ENCODE data around the gene GALNT4.

DNA sequence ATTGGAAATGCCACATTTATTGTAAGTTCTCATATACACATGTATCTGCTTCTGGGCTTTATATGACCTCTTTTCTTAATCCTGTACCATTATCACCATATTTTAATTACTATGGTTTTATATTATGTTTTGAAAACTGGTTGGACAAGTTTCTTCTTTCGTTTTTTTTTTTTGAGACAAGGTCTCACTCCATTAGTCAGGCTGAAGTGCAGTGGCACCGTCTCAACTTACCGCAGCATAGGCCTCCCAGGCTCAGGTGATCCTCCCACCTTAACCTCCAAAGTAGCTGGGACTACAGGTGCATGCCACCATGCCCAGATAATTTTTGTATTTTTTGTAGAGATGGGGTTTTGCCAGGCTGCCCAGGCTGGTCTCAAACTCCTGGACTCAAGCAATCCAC is 44.6 kb downstream of the GALNT4 start:
- TF ChIP-seq SIN3A (IDR thresholded peaks at IDR 0.05; ENCODE audit: low read depth, low read length) (no peak), CTCF (IDR thresholded peaks at IDR 0.05 in 2 of 3, conservative IDR thresholded peaks at IDR 0.05 in 1 of 3; ENCODE audit: control insufficient read depth in 2 of 3, extremely low read depth in 1 of 3, insufficient read depth in 1 of 3, low read depth in 3 of 3, low read length in 3 of 3) (no peak)
